ENCODE results near the gene USP35. TPM values are rescaled to one million over a fixed set of nuclear protein-coding genes. Genes with fewer than 3 reads are reported as not detected.

The USP35 gene
- total RNA-seq, 1 donor from 2014 or later: 16.5 TPM

DNA sequence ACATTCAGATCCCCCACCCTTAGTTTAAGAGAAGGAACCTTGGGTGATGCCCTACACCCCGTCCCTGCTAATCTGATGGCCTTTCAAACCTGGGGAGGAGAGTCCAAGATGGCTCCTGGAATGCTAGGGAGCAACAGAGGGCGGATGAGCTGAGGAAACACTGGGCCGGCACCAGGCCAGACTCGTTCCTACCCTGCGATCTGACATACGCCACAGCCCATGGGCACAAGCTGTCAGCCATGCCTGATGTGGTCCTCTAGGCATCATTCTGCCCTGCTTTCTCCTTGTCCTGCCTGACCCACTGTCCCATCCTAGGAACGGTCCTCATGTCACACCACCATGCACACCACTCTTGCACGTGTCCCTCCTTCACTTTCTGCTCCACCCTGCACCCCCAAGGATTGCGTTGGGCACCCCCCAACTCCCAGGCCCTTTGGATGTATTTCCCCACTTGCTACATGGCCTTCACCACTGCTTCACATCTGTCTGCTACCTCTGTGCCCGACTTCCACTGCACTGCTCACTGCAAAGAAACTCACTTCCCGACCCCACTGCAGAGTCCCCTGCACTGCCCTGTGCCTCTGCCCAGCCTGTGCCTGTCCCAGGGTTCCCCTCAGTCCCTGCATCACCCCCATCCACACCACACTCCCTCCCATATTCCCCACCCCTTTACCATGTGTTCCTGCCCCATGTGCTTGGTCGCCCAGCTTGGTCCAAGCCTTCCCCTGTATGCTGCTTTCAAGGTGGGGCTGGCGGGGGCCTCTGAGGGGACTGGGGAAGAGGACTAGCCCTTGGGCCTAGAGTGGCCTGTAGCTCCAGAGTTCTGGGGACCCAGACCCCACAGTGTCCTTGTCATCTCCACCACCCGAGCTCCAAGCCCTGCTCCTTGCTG, 29.2 kb downstream of the USP35 start:
- H3K36me3 Mint-ChIP-seq (ENCODE audit: insufficient read depth): peaks cover 23% of the 10 kb centered on the region
- H3K9me3 Mint-ChIP-seq (ENCODE audit: low read depth): no peaks in the 10 kb centered on the region
- H3K27me3 Mint-ChIP-seq: no peaks in the 10 kb centered on the region
- H3K4me3 Mint-ChIP-seq (ENCODE audit: low read depth): no peak overlapping the region
- no peak for DNase-seq (ENCODE audit: low spot score, unreplicated experiment)
- TF ChIP-seq, protein P1, sequence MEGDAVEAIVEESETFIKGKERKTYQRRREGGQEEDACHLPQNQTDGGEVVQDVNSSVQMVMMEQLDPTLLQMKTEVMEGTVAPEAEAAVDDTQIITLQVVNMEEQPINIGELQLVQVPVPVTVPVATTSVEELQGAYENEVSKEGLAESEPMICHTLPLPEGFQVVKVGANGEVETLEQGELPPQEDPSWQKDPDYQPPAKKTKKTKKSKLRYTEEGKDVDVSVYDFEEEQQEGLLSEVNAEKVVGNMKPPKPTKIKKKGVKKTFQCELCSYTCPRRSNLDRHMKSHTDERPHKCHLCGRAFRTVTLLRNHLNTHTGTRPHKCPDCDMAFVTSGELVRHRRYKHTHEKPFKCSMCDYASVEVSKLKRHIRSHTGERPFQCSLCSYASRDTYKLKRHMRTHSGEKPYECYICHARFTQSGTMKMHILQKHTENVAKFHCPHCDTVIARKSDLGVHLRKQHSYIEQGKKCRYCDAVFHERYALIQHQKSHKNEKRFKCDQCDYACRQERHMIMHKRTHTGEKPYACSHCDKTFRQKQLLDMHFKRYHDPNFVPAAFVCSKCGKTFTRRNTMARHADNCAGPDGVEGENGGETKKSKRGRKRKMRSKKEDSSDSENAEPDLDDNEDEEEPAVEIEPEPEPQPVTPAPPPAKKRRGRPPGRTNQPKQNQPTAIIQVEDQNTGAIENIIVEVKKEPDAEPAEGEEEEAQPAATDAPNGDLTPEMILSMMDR (IDR thresholded peaks at IDR 0.05; ENCODE audit: unreplicated experiment): no peak
- no peak overlapping the region for H3K27ac Mint-ChIP-seq
- peaks cover 7% of the 10 kb centered on the region for H3K4me1 Mint-ChIP-seq (ENCODE audit: low read depth)

DNA sequence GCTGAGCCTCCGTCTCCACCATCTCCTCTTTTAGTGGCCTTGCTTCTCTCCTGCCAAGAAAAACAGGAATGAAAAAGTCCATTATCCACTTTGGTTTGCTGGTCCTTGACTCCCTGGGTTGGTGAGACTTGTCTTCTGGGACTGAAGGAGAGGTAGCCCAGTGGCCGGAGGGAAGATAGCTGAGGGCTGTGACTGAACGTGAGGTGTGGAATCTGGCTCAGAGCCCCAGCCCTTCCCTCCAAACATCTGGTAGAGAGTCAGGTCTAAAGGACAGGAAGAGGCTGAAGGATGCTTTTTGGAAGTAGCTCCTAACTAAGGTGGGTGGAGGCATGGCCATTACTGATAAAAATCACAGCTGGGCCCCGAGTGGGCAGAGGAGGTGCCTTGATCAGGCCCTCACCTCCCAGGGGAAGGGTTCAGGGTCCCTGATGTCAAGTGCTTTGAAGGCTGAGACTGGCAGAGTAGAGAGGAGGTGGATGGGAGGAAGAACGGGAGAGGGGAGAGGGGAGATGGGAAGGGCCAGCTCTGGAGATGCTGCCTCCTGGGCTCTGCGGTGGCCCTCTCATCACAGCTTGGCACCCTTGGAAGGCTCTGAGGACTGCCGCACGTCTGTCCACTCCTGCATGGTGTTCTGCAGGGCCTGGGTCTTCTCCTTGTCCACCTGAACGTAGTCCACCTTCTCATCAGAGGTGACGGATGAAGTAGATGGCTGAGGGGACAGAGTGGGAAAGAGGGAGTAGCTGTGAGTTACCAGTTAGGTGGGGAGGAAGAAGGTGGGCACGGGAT, 30.2 kb downstream of the USP35 start:
- TF ChIP-seq, protein P1 (IDR thresholded peaks at IDR 0.05; ENCODE audit: unreplicated experiment): no peak
- DNase-seq (ENCODE audit: low spot score, unreplicated experiment): no peak
- H3K4me1 Mint-ChIP-seq (ENCODE audit: low read depth): peaks cover 7% of the 10 kb centered on the region
- H3K4me3 Mint-ChIP-seq (ENCODE audit: low read depth): no peak overlapping the region
- H3K27me3 Mint-ChIP-seq: no peaks in the 10 kb centered on the region
- peaks cover 26% of the 10 kb centered on the region for H3K36me3 Mint-ChIP-seq (ENCODE audit: insufficient read depth)
- no peak overlapping the region for H3K27ac Mint-ChIP-seq
- no peaks in the 10 kb centered on the region for H3K9me3 Mint-ChIP-seq (ENCODE audit: low read depth)

DNA sequence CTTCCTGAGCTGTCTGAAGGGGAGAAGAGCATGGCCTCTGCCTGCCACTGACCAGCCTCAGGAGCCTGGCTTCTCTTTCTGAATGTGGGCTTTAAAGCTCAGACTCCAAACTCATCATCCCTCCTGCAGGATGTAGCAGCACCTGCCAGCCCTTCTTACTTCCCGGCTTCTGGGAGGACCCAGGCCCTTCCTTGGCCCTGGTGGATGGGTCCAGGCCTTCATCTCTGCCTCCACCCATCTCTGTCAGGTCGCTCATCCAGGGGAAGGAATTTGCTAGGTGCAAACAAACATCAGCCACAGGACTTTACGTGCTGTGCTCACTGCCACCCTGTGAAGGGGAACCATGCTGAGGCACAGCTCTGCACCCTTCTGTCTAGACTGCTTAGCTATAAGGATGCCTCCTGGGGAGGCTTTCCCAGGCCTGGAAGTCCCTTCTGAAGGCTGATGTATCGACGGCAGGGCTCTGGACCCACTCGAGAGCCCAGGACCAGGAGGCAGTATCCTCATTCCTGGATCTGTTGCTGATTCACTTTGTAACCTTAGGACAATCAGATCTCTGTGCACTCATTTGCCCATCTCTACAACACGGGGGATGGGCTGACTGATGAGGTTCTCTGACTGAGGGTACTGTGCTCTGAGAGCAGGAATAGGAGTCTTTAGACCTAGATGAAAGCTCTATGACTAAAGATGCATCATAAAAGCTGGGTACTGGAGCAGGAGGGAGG, 30.9 kb downstream of the USP35 start:
- TF ChIP-seq, protein P1 (IDR thresholded peaks at IDR 0.05; ENCODE audit: unreplicated experiment): no peak
- H3K4me1 Mint-ChIP-seq (ENCODE audit: low read depth): peaks cover 7% of the 10 kb centered on the region
- no peak overlapping the region for H3K4me3 Mint-ChIP-seq (ENCODE audit: low read depth)
- H3K9me3 Mint-ChIP-seq (ENCODE audit: low read depth): no peaks in the 10 kb centered on the region
- peaks cover 29% of the 10 kb centered on the region for H3K36me3 Mint-ChIP-seq (ENCODE audit: insufficient read depth)
- H3K27ac Mint-ChIP-seq: peak overlapping the region; percentile 73
- DNase-seq (ENCODE audit: low spot score, unreplicated experiment): no peak
- H3K27me3 Mint-ChIP-seq: no peaks in the 10 kb centered on the region

DNA sequence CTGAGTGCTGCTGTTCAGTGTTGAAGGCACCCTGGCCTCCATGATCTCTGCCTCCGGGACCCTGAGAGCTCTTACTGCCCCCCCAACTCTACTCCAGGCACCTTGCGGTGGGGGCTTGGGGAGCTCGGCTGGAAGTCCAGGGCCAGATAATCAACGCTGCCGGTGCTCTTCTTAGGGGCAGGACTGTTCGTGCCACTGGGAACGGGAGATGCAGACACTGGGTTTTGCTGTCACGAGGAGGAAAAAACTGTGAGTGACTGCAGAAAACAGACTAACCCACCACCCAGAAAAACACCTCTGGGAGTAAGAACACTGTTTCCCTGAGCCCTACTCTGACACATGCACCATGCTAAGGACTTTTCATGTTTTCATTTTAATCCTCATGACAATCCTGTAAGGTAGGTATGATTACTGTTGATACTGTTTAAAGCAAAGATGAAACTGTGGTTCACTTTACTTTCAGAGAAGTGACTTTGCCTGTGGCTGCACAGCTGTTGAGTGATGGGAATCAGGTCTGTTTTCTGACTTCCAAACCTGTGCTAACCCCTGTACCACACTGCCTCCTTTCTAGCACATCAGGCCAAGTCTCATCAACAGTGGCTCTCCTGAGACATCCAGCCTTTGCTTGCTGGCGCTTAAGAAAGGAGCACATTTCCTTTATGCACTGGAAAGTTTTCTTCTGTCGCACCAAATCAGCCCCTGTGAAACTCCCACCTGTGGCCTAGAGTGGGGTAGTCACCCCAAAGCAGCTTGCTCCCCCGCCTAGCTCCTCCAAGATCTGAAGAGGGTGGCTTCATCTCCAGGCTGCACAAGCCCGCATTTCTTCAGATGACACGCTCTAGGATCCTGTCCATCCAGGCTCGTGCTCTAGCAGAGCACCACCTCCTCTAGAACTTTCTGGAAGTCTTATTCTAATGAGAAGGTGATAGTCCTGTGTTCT, 31.8 kb downstream of the USP35 start:
- peaks cover 7% of the 10 kb centered on the region for H3K4me1 Mint-ChIP-seq (ENCODE audit: low read depth)
- no peak for DNase-seq (ENCODE audit: low spot score, unreplicated experiment)
- no peaks in the 10 kb centered on the region for H3K9me3 Mint-ChIP-seq (ENCODE audit: low read depth)
- H3K27ac Mint-ChIP-seq: peak overlapping the region; percentile 73
- no peaks in the 10 kb centered on the region for H3K27me3 Mint-ChIP-seq
- H3K36me3 Mint-ChIP-seq (ENCODE audit: insufficient read depth): peaks cover 36% of the 10 kb centered on the region
- TF ChIP-seq, protein P1 (IDR thresholded peaks at IDR 0.05; ENCODE audit: unreplicated experiment): no peak
- H3K4me3 Mint-ChIP-seq (ENCODE audit: low read depth): no peak overlapping the region

Measured in progenitor cell of endocrine pancreas (in vitro differentiated cells).